H1 (cell line): Measurements from ENCODE around the gene DDOST. TPM values are rescaled to one million over a fixed set of nuclear protein-coding genes. Genes with fewer than 3 reads are reported as not detected.

Experiments
- CTCF ChIA-PET: fragments of 300-600 bp; sonication (Branson Sonifier 250); formaldehyde crosslinking; loops from one replicate; lab custom pipeline; 2021; ENCODE audit not compliant: partially characterized antibody; lab: Charles Lee
- POLR2A ChIA-PET: fragments of 300-600 bp; sonication (Branson Sonifier 250); formaldehyde crosslinking; loops from one replicate; lab custom pipeline; 2021; ENCODE audit warnings: inconsistent platforms; ENCODE audit not compliant: partially characterized antibody; lab: Charles Lee
- DNase-seq, 2 experiments: peaks; one replicate each; pipeline versions ENCODE4 v3.0.0 to v3.0.0-alpha.2; 2010 to 2022; ENCODE audit warnings: low spot score in 2 of 2, low read depth in 1 of 2, mixed read lengths in 1 of 2
- FAIRE-seq: peaks from 2 replicates; lab custom pipeline; 2011; peaks lifted over from hg19 to GRCh38; lab: Jason Lieb, UNC
- H2AFZ ChIP-seq: 2 replicates; pipeline ENCODE4 v1.8.1; 2012; ENCODE audit warnings: low read length, inconsistent platforms
- H2AK5ac ChIP-seq: 2 replicates; pipeline ENCODE4 v1.6.1; 2013; ENCODE audit warnings: low read depth, low read length
- H2BK120ac ChIP-seq: replicated peaks from 2 replicates; pipeline ENCODE3; 2013; ENCODE audit warnings: low read depth, low read length, inconsistent platforms
- H2BK12ac ChIP-seq: 2 replicates; pipeline ENCODE4 v1.6.1; 2013; ENCODE audit warnings: low read depth, low read length
- H2BK15ac ChIP-seq: 2 replicates; pipeline ENCODE4 v1.6.1; 2013; ENCODE audit warnings: low read length
- H2BK20ac ChIP-seq: 2 replicates; pipeline ENCODE4 v1.6.1; 2013; ENCODE audit warnings: low read length
- H2BK5ac ChIP-seq: 2 replicates; pipeline ENCODE4 v1.6.1; 2013; ENCODE audit warnings: low read depth, low read length
- H3K14ac ChIP-seq: 2 replicates; pipeline ENCODE4 v1.6.1; 2013; ENCODE audit warnings: inconsistent platforms; ENCODE audit not compliant: insufficient read length
- H3K18ac ChIP-seq: 2 replicates; pipeline ENCODE4 v1.6.1; 2013; ENCODE audit warnings: low read length; ENCODE audit errors: extremely low read depth
- H3K23ac ChIP-seq: 2 replicates; pipeline ENCODE4 v1.6.1; 2013; ENCODE audit warnings: inconsistent platforms; ENCODE audit not compliant: insufficient read length
- H3K23me2 ChIP-seq: 2 replicates; pipeline ENCODE4 v1.6.1; 2013; ENCODE audit warnings: low read depth, low read length
- H3K27ac ChIP-seq: 2 replicates; pipeline ENCODE4 v1.6.1; 2011; ENCODE audit warnings: low read depth, low read length, inconsistent platforms
- H3K27me3 ChIP-seq, 4 experiments: replicated peaks in 1 of 4; 1 replicate in 1 of 4; 2 replicates in 3 of 4; pipeline versions ENCODE4 v1.6.1 to v1.8.1; 2011 to 2013; ENCODE audit warnings: low read length in 3 of 4, mild to moderate bottlenecking in 3 of 4, inconsistent platforms in 2 of 4, mixed read lengths in 2 of 4, moderate library complexity in 1 of 4; ENCODE audit not compliant: control insufficient read depth in 3 of 4, insufficient read depth in 3 of 4; ENCODE audit errors: extremely low read depth in 1 of 4
- H3K36me3 ChIP-seq, 4 experiments: 2 replicates each; pipeline versions ENCODE4 v1.6.1 to v1.8.1; 2011 to 2013; ENCODE audit warnings: mild to moderate bottlenecking in 4 of 4, low read length in 3 of 4, moderate library complexity in 2 of 4, control low read depth in 1 of 4, inconsistent platforms in 1 of 4; ENCODE audit not compliant: insufficient read depth in 4 of 4, control insufficient read depth in 2 of 4
- H3K4ac ChIP-seq: replicated peaks from 2 replicates; pipeline ENCODE3; 2013; ENCODE audit warnings: low read length, low read depth, mixed read lengths, inconsistent platforms; ENCODE audit not compliant: insufficient read length
- H3K4me1 ChIP-seq, 4 experiments: replicated peaks in 1 of 4; 1 replicate in 1 of 4; 2 replicates in 3 of 4; pipeline versions ENCODE4 v1.6.1 to v1.8.1; 2011 to 2013; ENCODE audit warnings: low read length in 3 of 4, inconsistent platforms in 2 of 4, mixed read lengths in 1 of 4; ENCODE audit not compliant: insufficient read depth in 4 of 4, control insufficient read depth in 3 of 4
- H3K4me2 ChIP-seq, 2 experiments: 2 replicates each; pipeline versions ENCODE4 v1.6.1 to v1.8.1; 2011 to 2013; ENCODE audit warnings: low read depth in 2 of 2, low read length in 2 of 2, control low read depth in 1 of 2, inconsistent platforms in 1 of 2, mild to moderate bottlenecking in 1 of 2; ENCODE audit not compliant: insufficient read depth in 1 of 2
- H3K4me3 ChIP-seq, 4 experiments: fragments of 200-600, 300-600 bp in 1 of 4; sonication (generic), shearing (Covaris generic), sonication (Bioruptor Twin) in 1 of 4; 2 replicates each; pipeline versions ENCODE4 v1.5.1 to v1.8.1; 2011 to 2016; ENCODE audit warnings: low read length in 4 of 4, low read depth in 3 of 4, control low read depth in 2 of 4, inconsistent platforms in 2 of 4, mild to moderate bottlenecking in 2 of 4, mixed read lengths in 1 of 4, moderate library complexity in 1 of 4; ENCODE audit not compliant: insufficient read depth in 2 of 4; ENCODE audit errors: extremely low read depth in 1 of 4
- H3K56ac ChIP-seq: replicated peaks from 2 replicates; pipeline ENCODE3; 2013; ENCODE audit warnings: low read depth, mild to moderate bottlenecking, mixed read lengths, low read length, inconsistent platforms; ENCODE audit not compliant: insufficient read length
- H3K79me1 ChIP-seq: 2 replicates; pipeline ENCODE4 v1.6.1; 2013; ENCODE audit warnings: low read depth, low read length, control low read depth
- H3K79me2 ChIP-seq, 2 experiments: 2 replicates each; pipeline versions ENCODE4 v1.6.1 to v1.8.1; 2012 to 2013; ENCODE audit warnings: low read length in 2 of 2, mild to moderate bottlenecking in 2 of 2, inconsistent platforms in 1 of 2; ENCODE audit not compliant: insufficient read depth in 2 of 2, control insufficient read depth in 1 of 2
- H3K9ac ChIP-seq, 4 experiments: replicated peaks in 1 of 4; 1 replicate in 1 of 4; 2 replicates in 3 of 4; pipeline versions ENCODE4 v1.6.1 to v1.8.1; 2011 to 2013; ENCODE audit warnings: low read depth in 3 of 4, low read length in 3 of 4, control low read depth in 2 of 4, mild to moderate bottlenecking in 2 of 4, moderate library complexity in 2 of 4, inconsistent platforms in 1 of 4; ENCODE audit errors: extremely low read depth in 1 of 4
- H3K9me3 ChIP-seq, 2 experiments: 2 replicates each; pipeline versions ENCODE4 v1.6.1 to v1.8.1; 2012 to 2013; ENCODE audit warnings: mild to moderate bottlenecking in 2 of 2, moderate library complexity in 2 of 2, control low read depth in 1 of 2, inconsistent platforms in 1 of 2, low read depth in 1 of 2, low read length in 1 of 2, mixed read lengths in 1 of 2; ENCODE audit not compliant: insufficient read depth in 2 of 2
- H4K20me1 ChIP-seq, 2 experiments: replicated peaks in 1 of 2; 2 replicates each; pipeline versions ENCODE3 to v1.8.1; 2011 to 2013; ENCODE audit warnings: inconsistent platforms in 2 of 2, low read length in 2 of 2, mild to moderate bottlenecking in 1 of 2; ENCODE audit not compliant: insufficient read depth in 2 of 2, control insufficient read depth in 1 of 2
- H4K5ac ChIP-seq: 2 replicates; pipeline ENCODE4 v1.6.1; 2013; ENCODE audit warnings: low read length, low read depth, mixed read lengths, inconsistent platforms; ENCODE audit not compliant: insufficient read length
- H4K8ac ChIP-seq: 2 replicates; pipeline ENCODE4 v1.8.0; 2013; ENCODE audit warnings: mild to moderate bottlenecking, moderate library complexity, low read length, inconsistent platforms; ENCODE audit not compliant: insufficient read depth; ENCODE audit errors: extremely low read depth
- H4K91ac ChIP-seq: replicated peaks from 2 replicates; pipeline ENCODE3; 2013; ENCODE audit warnings: low read length, mixed read lengths, inconsistent platforms; ENCODE audit not compliant: insufficient read length
- KDM5A ChIP-seq: fragments of 200-600 bp; IDR thresholded peaks from 2 replicates; pipeline ENCODE4 v1.7.1; 2012; ENCODE audit warnings: mild to moderate bottlenecking, low read length, inconsistent platforms, mixed read lengths
- POLR2AphosphoS5 ChIP-seq: IDR thresholded peaks from 2 replicates; pipeline ENCODE4 v1.6.1; 2011; ENCODE audit warnings: low read depth, low read length
- TEAD4 ChIP-seq: IDR thresholded peaks from 2 replicates; pipeline ENCODE4 v1.6.1; 2012; ENCODE audit warnings: low read depth, low read length, inconsistent platforms, mixed read lengths
- WGBS, 2 experiments: shearing (Covaris generic) in 1 of 2; methylation state at CpG; one replicate each; pipeline versions ENCODE4 v1.1.6 to v1.1.7; 2013 to 2015; ENCODE audit warnings: low lambda C conversion rate in 2 of 2, mixed read lengths in 2 of 2, inconsistent platforms in 1 of 2, low coverage in 1 of 2, missing lambda C conversion rate in 1 of 2; ENCODE audit not compliant: insufficient replicate concordance in 2 of 2, insufficient coverage in 1 of 2, insufficient read length in 1 of 2; ENCODE audit errors: extremely low coverage in 1 of 2, missing lambda C conversion rate in 1 of 2; 5-methylcytosine and 5-hydroxymethylcytosine counted together
- polyA plus RNA-seq, 7 experiments: library from polyadenylated mRNA; depleted of rRNA in 3 of 7; stranded (reverse) in 5 of 7; unstranded in 2 of 7; fragments of >200 nt in 5 of 7; fragments of 200-250 nt in 2 of 7; gene quantifications; 1 replicate in 5 of 7; 2 replicates in 1 of 7; 4 replicates in 1 of 7; pipeline versions ENCODE4 v1.2.1 to v1.2.3, GENCODE V29; 2011 to 2013; ENCODE audit warnings: missing spikeins in 2 of 7, mixed read lengths in 2 of 7
- total RNA-seq: library from RNA; stranded (reverse); fragmentation: NEBNext Ultra II Directional; extraction: Animal tissue kit (Norgen Biotek cat#: 25700); gene quantifications from 2 replicates; pipeline ENCODE4 v1.2.1, GENCODE V29; 2021

Gene DDOST
- total and polyA plus RNA-seq, 2 of the 8 experiments (the other 6 are each of a cell fraction or from before 2014, with no cell fraction given) = 253 to 336 TPM

- no peak overlapping the region for H3K14ac ChIP-seq
- H3K4me3 ChIP-seq = no peak overlapping the region
- H3K27ac ChIP-seq = no peak overlapping the region
- H4K91ac ChIP-seq = no peak overlapping the region
- 93% methylated on average over 1 of the region's 1 CpG; no CpG with 5 or more reads in 1 of the 2 experiments for WGBS, 2 experiments
- no peak overlapping the region for H2BK120ac ChIP-seq
- H2BK20ac ChIP-seq = no peak overlapping the region
- no peak overlapping the region for H2AK5ac ChIP-seq
- no peak overlapping the region for H2AFZ ChIP-seq
- H3K23me2 ChIP-seq = no peaks in the 10 kb centered on the region
- no peak overlapping the region for H3K4ac ChIP-seq
- H4K5ac ChIP-seq = no peak overlapping the region
- H4K20me1 ChIP-seq = no peaks in the 10 kb centered on the region
- DNase-seq (no peak), FAIRE-seq (no peak)
- no peaks in the 10 kb centered on the region for H3K4me1 ChIP-seq
- no peaks in the 10 kb centered on the region; a peak in 1 of 4 replicates for H3K9me3 ChIP-seq
- no peak overlapping the region for H2BK5ac ChIP-seq
- no peaks in the 10 kb centered on the region for H3K79me1 ChIP-seq
- H3K27me3 ChIP-seq = no peaks in the 10 kb centered on the region
- no peaks in the 10 kb centered on the region for H3K79me2 ChIP-seq
- H3K23ac ChIP-seq = no peak overlapping the region
- H2BK12ac ChIP-seq = no peak overlapping the region
- H3K36me3 ChIP-seq = peaks cover 0 to 6% (median 3%) of the 10 kb centered on the region in 4 experiments; a peak in 2 of 8 replicates
- no peak overlapping the region for H4K8ac ChIP-seq
- TF ChIP-seq KDM5A = no peak
- TF ChIP-seq TEAD4 = no peak
- TF ChIP-seq POLR2AphosphoS5 = no peak
- H3K56ac ChIP-seq = no peak overlapping the region
- POLR2A ChIA-PET = interaction anchor here (0.7 kb wide), 1 partner anchor 109 kb away, joined by 3 read pairs; no protein-coding TSS in a partner anchor
- CTCF ChIA-PET = interaction anchor here (0.6 to 1.4 kb wide), 6 partner anchors 9 to 79 kb away, joined by 3 to 5 read pairs (median 3); no protein-coding TSS in a partner anchor
- H3K9ac ChIP-seq = no peak overlapping the region
- no peak overlapping the region for H2BK15ac ChIP-seq
- no peak overlapping the region for H3K18ac ChIP-seq
- no peak overlapping the region for H3K4me2 ChIP-seq
Observed at GRCh38 chr1:20668581-20668980, 7.4 kb upstream of the DDOST start.
